ENCODE data around the gene BIVM.

Gene BIVM

DNA sequence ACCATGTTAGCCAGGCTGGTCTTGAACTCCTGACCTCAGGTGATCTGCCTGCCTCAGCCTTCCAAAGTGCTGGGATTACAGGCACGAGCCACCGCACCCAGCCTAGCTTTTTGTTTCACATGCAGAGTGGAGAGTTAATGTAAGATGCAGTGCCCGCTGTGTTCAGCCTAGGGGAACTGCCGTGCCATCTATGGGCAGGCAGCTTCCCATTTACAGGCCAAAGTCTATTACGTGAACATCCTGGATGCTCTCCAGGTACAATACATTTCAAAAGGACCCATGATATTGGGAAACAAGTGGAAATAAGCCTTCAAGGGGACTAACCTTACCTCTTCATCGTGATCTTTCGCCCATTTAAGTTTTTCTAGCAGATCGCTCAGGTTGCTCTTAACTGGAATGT is 10.2 kb upstream of the BIVM start:
- DNase-seq, result no peak

DNA sequence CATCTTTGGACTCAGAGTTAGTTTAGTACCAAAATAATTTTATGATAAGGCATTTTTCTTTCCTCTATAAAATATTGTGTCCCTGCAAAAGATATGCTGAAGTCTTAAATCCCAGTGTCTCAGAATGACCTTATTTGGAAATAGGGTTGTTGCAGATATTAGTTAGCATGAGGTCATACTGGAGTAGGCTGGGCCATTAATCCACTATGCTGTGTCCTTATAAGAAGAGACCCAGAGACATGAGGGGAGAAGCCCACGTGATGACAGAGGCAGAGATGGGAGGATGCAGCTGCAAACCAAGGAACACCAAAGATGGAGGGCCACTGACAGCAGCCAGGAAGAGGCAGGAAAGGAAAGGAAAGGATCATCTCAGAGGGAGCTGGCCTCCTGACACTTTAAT is 6.5 kb upstream of the BIVM start:
- no peak for DNase-seq

DNA sequence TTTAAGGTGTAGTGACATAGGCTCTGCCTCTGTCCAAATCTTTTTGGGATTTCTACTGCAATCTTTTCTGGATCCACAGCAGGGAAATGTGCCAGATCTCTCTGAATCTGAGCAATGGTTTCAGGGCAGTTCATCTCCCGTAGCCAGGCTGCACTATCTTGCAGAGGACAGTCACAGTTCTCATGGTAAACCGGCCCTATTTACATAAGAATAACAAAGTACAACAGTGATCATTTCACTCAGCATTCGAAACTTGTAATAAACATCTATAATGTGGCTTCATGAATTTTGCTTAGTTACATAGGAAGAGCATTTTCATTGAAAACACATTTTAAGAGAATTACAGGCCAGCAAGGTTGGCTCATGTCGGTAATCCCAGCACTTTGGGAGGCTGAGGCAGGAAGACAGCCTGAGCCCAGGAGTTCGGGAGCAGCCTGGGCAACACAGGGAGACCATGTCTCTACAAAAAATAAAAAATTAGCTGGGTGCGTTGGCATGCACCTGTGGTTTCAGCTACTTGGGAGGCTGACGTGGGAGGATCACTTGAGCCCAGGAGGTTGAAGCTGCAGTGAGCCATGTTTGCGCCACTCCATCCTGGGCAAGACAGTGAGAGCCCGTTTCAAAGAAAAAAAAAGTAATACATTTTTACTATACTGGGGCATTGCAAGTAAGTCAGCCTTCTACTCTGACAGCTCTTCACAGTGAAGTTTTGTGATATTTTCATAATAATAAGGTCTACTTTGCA is 5.1 kb upstream of the BIVM start:
- no peak for DNase-seq

DNA sequence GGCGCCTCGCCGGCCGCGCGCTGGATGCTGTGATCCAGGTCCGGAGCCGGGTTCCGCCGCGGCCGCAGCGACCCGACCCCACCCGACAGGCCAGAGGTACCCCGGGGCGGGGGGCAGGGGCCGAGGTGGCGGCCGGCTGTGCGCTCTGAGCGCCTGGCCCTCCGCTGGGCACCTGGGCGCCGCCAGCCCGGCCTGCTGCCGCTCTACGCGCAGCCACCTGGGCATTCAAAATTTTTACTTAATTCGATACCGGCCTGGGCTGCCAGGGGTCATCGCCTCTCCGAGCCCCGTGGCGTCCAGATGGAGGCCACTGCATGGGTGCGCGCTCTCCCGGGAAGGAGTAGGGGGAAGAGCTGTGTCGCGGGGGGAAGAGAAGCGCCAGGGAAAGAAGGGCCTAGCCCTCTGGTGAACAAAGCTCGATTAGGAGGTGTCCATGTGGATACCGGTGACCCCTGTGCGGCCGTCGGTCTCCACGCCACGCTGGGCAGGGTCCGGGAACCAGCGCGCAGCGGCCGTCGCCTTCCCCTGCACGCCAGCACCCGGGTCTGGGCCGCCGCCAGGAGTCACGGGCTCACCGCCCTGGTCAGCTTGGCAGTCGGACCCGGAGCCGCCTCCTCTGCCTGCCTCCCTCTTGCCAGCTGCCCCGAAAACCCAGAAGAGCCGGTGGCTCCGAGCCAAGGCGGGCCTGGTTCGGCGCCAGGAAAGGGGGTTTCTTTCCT is 666 bp downstream of the BIVM start:
- no peak for DNase-seq

DNA sequence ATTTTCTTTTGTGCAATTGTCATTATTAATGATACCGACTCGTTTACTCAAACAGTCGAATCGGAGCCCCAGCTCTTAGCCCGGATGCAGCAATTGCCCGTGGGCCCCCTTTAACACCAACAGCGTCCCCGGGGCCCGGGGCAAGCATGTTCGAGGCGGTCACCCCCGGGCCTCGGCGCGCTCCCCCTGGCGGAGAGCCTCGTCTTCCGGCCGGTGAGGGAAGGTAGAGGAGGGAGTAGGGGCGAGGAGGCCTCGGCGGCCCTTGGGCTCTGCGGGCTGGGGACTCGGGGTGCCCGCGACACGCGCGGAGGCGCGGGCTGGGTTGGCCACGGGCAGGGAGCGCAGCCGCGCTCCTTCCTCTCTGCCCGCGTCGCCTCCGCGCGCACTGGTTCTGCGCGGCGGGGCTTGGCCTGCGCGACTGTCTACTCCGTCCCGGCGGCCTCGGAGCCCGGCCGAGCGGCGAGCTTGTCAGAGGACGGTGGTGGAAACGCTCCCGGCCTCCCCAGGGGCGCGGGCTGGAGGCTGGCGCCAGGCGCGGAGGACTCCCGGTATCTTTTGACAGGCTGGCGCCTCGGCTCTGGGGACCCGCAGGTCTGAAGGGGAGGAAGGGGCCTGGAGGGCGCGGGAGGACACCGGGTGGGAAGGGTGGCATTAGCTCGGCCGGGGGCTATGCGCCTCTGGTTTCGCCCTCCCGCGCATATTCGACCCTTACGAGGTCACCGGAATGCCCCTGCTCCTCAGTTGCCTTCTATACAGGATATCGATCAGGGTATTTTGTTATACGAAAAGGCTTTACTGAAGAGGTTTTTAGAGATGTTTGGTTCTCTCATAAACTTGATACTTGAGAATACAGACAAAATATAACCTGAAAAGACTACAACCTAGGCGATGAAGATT is 1.5 kb downstream of the BIVM start:
- DNase-seq, result peak; percentile 48

DNA sequence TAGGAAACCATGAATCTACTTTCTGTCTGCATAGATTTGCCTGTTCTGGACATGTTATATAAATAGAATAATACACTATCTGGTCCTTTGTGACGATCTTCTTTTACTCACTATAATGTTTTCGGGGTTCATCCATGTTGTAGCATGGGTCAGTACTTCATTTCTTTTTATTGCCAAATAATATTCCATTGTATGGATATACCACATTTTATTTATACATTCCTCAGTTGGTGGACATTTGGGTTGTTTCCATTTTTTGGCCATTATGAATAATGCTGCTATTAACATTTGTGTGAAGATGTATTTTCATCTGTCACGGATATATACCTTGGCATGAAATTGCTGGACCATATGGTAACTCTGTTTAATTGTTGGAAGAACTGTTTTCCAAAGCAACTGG is 6.8 kb downstream of the BIVM start:
- DNase-seq, result no peak

DNA sequence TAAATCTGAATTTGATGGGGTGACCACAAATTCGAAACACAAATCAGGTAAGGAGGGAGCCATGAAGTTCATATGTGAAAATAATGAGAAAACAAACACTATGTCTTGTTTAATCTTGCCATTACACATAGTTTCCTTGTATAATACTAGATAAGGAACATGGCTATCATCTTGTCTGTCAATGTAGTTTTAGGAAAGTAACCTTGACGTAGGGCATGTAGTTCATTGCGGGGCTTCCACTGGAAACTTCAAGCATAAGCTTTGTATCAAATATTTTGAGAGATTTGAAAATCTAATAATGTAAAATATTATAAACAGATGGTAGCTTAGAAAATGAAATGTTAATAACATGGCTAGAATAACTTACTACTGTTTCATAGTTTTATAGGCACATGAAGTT is 8.8 kb downstream of the BIVM start:
- DNase-seq, result no peak

DNA sequence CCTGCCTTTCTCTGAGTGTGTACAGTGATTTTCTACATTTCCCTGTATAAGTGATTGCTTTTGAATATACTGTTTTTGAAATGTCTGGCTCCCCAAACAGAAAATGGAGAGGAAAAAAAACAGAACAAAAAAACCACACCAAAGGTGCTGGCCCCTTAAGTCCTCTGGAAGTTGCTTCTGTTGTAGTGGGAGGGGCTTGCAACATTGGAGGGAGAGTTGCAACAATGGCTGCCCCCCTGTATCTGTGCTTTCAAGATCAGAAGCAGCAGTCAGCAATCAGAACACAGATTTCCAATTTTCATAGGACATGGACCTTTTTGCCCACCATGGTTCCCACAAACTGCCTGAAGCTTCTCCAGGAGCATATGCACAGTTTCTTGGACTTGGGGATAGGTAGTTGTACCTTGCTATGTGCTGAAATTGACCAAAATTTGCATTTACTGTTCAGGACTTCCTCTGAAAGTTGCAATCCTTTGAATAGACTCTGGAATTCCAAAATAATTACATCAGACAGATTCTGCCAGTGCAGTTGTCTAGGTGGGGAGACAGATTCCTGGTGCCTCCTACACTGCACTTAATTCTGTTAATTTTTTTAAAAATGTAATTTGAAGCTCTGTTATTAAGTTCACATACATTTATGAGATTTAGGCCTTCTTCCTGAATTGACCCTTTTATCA is 13.8 kb downstream of the BIVM start:
- no peak for DNase-seq

DNA sequence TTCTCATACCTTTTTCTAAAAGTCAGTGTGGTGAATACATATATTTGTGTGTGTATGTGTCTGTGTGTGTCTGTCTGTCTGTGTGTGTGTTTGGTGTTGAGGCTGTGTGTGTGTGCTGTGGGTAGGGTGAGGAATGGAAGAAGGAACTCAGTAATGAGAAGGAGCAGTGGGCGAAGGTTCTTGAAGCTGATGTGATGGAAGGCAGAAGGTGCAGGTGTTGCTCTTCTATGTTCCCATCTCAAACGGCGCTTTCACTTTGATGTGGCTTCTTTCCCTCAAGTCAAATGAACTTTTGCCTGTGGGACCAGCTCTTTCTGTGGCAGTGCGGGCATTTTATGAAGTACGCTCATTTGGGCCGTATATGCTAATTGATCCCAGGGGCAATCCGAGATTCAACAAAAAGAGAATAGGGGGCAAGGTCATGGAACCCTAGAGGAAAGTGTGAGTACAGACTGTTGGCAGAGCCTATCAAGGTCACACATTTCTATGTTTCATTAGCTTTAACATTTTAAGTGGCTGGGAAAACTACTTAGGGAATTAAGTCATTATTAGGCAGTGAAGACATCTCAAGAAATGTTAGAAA is 15.2 kb downstream of the BIVM start:
- DNase-seq, result no peak

DNA sequence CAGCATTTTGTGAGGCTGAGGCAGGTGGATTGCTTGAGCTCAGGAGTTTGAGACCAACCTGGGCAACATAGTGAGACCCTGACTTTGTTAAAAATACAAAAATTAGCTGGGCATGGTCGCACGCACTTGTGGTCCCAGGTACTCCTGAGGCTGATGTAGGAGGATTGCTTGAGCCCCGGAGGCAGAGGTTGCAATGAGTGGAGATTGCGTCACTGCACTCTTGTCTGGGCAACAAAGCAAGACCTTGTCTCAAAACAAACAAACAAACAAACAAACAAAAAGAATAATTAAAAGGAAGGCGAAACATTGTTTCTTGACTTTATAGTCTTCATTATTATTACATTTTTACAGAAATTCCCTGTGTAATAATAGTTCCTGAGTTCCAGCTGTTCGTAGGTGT is 15.9 kb downstream of the BIVM start:
- DNase-seq, result no peak

DNA sequence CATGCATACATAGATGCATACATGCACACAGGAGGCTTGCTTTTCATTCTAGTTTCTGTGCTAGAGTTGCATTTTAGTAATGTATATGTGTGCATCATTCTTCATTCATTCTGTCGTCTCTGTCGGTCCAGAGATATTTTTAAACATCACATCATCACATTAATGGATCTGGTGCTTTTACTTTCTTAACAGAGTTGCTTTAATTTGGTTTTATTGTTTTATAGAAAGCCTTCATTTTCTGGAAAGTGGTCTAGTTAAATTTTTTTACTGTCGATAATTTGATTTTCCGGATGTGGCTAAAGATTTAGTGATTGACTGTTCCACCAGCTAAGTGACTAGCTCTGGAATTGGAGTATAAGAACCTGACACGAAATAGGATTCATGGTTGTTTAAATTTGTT is 16.9 kb downstream of the BIVM start:
- DNase-seq, result no peak

DNA sequence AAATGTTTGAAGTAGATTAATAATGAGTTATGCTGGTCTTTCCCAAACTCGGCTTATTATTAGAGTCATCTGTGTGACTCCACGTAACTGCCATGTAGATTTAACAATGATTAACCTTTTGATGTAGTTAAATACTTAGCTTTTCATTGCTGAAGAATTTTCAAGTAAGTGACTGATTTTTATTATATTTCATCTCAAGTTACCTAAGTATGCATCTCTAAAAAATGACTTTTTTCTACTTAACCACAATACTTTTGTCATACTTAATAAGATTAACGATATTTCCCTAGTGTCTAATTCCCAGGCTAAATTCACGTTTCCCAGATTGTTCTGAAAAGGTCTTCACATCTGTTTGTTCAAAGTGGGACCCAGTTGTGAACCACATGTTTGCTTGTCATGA is 17.8 kb downstream of the BIVM start:
- DNase-seq, result no peak

DNA sequence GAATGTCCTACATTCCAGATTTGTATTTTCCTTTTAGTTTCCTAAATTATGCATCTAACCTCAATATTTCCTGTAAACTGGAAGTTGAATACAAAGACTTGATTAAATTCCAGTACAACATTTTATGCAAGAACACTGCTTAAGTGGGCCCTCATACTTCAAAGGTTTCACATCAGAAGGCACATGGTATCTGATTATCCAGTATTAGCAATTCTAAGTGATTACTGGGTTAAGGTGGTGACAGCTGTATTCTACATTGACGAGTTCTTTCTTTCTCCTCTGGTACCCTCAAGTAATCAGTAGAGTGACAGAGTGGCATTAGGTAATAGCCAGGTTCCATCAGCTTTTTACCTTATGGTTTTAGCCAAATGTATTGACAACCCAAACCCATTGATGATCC is 18.3 kb downstream of the BIVM start:
- DNase-seq, result no peak

DNA sequence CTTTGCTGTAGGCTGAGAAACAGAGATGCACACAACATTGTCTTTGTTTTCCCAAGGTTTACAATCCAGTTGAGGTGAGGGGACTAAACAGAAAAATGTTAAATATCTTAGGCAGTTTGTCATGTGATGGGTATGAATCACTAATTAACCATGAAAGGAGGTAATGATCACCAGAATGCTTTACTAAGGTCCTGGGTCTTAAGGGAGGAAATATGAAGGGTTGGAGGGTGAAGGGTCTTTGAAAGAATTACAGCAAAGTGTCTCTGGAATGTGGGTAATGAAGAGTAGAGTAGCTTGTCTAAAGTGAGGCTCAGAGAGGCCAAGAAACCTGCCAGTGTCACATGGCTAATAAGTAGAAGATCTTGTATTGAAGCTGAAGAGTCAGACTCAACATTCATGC is 19.0 kb downstream of the BIVM start:
- DNase-seq, result no peak

DNA sequence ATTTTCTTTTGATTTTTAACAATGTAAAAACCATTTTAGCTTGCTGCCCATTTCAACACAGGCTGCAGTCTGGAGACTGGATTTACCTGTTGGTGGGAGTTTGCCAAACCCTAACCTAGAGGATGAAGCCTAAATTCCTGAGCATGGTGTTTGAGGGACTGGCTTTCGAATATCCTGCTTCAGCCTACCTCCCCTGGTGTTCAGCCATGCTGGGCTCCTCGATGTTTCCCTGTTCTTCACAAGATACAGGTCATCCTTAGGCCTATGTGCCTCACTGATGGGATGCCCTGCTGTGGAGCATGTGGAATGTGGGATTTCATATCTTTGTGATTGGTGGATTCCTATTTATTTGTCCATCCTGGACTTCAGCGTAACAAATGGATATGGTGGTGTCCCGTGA is 26.5 kb downstream of the BIVM start:
- no peak for DNase-seq

DNA sequence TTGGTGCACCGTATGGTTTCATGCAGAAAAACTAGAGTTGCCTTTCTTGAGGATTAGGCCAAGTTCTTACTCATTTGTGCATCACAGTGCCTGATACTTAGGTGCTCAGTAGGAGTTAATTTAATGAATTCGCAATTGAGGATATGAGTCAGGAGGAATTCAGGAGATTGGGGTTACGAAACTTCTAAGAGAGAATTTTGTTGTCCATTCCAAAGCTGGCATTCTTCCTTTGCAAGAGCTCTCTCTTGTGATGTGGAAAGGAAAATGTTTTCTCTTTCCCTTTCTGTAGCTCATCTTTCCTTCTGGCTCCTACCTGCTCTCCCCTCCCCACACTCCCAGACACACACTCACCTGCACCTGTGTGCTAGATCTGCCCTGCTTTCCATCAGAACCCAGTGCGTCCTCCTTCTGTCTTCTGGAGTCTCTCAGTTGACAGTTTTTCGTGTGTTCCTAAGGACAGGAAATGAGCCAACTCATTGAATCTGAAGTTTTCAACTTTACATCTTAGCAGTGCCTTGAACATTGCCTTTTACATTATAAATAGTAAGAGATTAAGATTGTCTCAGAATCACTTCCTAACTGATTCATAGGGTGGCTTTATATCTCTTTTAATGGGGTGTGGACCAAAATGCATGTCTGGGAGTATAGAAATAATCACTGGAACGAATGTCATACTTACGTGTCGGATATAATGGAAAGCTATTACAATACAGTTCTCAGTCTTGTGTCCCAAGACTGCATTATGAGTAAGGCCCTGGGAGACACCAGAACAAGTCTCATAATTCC is 27.2 kb downstream of the BIVM start:
- no peak for DNase-seq

DNA sequence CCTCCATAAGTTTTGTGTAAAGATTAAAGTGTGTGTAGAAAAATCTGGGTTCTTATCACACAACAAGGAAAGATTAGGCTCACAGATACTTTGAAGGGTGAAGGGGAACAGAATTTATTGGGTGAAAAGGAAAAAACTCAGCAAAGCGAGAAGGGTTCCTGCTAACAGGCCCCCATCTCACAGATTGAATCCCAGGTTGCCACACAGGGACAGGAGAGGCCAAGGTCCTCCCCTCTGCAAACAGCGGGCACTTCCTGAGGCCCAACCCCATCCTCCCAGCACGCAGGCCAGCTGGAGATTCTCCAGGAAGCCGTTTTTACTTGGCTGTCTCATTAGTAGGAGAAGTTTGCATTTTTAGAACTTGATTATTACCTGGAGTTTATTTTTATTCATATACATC is 31.7 kb downstream of the BIVM start:
- no peak for DNase-seq

DNA sequence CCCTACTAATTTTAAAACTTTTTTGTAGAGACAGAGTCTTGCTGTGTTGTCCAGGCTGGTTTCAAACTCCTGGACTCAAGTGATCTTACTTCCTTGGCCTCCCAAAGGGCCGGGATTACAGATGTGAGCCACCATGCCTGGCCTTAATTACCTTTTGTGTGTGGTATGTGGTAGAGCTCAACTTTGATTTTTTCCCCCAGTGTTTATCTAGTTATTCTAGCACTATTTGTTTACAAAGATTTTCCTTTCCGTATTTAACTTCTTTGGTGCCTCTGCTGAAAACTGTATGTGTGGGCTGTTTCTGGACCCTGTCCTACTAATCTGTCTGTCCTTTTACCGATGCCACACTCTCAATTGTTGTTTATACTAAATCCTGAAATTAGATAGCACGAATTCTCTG is 37.6 kb downstream of the BIVM start:
- no peak for DNase-seq

DNA sequence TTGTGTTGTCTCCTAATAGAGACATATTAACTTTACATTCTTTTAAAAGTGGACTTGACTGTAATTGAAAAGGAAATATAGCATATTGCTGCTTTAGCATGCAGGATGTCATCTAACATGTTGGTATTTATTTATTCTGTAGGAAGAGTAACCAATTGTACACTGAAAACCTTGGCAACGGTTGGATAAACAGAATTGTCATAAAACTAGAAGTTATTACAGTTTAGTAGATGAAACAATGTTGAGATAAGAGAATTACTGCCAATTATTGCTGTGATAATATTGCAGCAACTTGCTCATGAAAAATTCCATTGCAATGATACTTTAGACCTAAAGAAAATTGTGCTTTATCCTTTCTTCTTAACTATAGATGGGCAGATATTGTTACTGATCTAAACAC is 39.4 kb downstream of the BIVM start:
- no peak for DNase-seq

DNA sequence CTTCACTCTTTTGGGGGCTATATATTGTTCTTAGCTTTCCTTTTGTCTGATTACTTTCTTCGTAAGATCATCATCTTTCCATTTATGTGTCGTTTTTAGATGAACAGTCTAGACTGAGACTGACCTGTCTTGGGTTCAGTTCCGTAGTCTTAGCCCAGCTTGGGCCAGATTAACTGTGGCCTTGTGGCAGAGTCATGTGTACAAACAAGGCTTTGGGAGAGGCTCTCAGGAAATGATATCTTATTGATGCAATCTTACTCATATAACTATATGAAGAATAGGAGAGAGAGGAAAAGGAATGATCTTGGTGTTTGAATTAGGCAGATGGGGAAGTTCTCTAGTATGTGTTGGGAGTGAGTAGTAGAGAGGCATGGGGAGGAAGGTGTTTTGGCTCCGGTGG is 40.1 kb downstream of the BIVM start:
- no peak for DNase-seq

DNA sequence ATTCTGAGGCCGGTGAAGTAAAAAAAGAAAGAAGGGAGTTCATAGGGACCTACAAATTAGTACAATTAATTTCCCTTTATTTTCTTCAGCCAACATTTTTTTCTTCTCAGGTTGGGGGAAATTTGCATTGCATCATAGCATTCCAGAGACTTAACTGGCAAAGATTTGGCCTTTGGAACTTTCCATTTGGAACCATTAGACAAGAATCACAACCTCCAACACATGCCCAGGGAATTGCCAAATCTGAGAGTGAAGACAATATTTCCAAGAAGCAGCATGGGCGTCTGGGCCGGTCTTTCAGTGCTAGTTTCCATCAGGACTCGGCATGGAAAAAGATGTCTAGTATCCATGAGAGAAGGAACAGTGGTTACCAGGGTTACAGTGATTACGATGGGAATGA is 40.5 kb downstream of the BIVM start:
- DNase-seq, result no peak

DNA sequence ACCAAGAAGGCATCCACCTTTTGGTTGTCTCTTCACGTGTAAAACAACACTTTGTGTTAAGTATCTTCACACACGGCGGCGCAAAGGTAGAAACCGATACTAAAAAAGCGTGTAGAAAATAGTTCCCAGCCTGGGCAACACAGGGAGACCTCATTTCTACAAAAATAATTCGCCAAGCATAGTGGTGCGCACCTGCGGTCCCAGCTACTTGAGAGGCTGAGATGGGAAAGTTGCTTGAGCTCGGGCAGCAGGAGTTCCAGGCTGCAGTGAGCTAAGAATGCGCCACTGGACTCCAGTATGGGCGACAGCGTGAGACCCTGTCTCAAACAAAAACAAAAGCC is 46.3 kb downstream of the BIVM start:
- no peak for DNase-seq
